ENCODE measurements around the gene NASP.

Gene NASP

GRCh38 chr1:45620588-45621500 is 37.0 kb downstream of the NASP start:
- DNase-seq: no peak

GRCh38 chr1:45621501-45621836 is 37.6 kb downstream of the NASP start:
- peak; percentile 9 to 10 for DNase-seq

- no peak for DNase-seq
Observed at GRCh38 chr1:45621895-45622523, 38.2 kb downstream of the NASP start.

- no peak for DNase-seq
Observed at GRCh38 chr1:45622524-45623394, 38.9 kb downstream of the NASP start.

- DNase-seq: no peak
Observed at GRCh38 chr1:45623972-45624371, 40.1 kb downstream of the NASP start, which contains the start of gene CCDC17. TSS of gene CCDC17 (minus strand) at chr1:45624054. CDS start at chr1:45623909, 145 bp downstream.

GRCh38 chr1:45629035-45629434 is 45.2 kb downstream of the NASP start:
- DNase-seq: no peak

- no peak for DNase-seq
Observed at GRCh38 chr1:45630429-45630828, 46.6 kb downstream of the NASP start.

GRCh38 chr1:45635211-45635610 is 51.4 kb downstream of the NASP start:
- DNase-seq: no peak

GRCh38 chr1:45640293-45640692 is 56.5 kb downstream of the NASP start:
- DNase-seq: no peak

GRCh38 chr1:45643321-45643720 is 59.5 kb downstream of the NASP start:
- no peak for DNase-seq

GRCh38 chr1:45643978-45644377 is 60.1 kb downstream of the NASP start:
- DNase-seq: no peak

GRCh38 chr1:45644661-45645060 is 60.8 kb downstream of the NASP start:
- DNase-seq: peak; percentile 17 to 28

GRCh38 chr1:45647248-45648021 is 63.6 kb downstream of the NASP start:
- peak; percentile 60 to 72 for DNase-seq

GRCh38 chr1:45654540-45655280 is 70.9 kb downstream of the NASP start:
- no peak for DNase-seq

- no peak for DNase-seq
Observed at GRCh38 chr1:45656573-45657226, 72.9 kb downstream of the NASP start.

- no peak for DNase-seq
Observed at GRCh38 chr1:45658171-45658570, 74.3 kb downstream of the NASP start.

GRCh38 chr1:45659222-45659621 is 75.4 kb downstream of the NASP start:
- no peak for DNase-seq

- DNase-seq: no peak
Observed at GRCh38 chr1:45660336-45660735, 76.5 kb downstream of the NASP start.

GRCh38 chr1:45666836-45667235 is 83.0 kb downstream of the NASP start:
- no peak for DNase-seq

GRCh38 chr1:45667321-45668111 is 83.7 kb downstream of the NASP start:
- DNase-seq: no peak

All from inflammatory macrophage treated with lipopolysaccharide for 1 hour (primary cell).